ENCODE measurements around the gene PRKCH. TPM values are rescaled to one million over a fixed set of nuclear protein-coding genes. Genes with fewer than 3 reads are reported as not detected.
A peak's percentile ranks its signal among the peaks of the same experiment; 100 is the strongest.
"Not testable (repeated sequence)": the region's sequence is repeated elsewhere in the genome, so short reads cannot be mapped to it uniquely, and the experiment has no call there.

Gene PRKCH
- total RNA-seq, 3 donors from 2014 or later (not counting 1 experiment from before 2014, with no cell fraction given) = 610 to 756 (median 618) TPM

DNA sequence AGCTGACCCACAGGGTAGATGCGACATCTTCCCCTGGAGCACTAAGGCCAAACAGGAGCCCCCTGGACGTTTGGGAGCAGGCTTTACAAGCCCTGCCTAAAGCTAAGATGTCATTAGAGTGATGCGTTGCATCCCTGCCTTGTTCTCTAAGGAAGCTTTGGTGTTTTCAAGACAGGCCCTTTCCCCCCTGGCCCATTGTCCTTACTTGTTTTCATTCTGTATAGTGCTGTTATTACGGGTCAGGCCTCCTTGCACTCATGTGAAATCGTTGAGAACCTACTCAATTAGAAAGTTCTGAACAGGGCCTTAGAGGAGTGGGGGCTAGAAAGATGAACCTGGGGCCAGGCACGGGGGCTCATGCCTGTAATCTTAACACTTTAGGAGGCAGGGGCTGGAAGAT, 1.7 kb upstream of the PRKCH start:
- intact Hi-C loops (cut with micrococcal nuclease) = loop anchor here (5.0 kb wide), 2 partner anchors 38 to 198 kb away; no protein-coding TSS in a partner anchor
- Mint-ChIP-seq H3K27me3 (ENCODE audit: low read depth in 2 of 2) (no peaks in the 10 kb centered on the region), H3K36me3 (peaks cover 15% of the 10 kb centered on the region), H3K4me1 (peaks cover 19 to 22% of the 10 kb centered on the region in 2 donors), H3K4me3 (no peak overlapping the region), H3K27ac (no peak overlapping the region), H3K9me3 (no peaks in the 10 kb centered on the region)
- Histone ChIP-seq H3K4me3 (ENCODE audit: low read length) (no peak overlapping the region), H3K9me3 (ENCODE audit: control insufficient read depth, insufficient read depth, low read length) (no peaks in the 10 kb centered on the region), H3K4me1 (ENCODE audit: control insufficient read depth, insufficient read depth, low read length) (peaks cover 13% of the 10 kb centered on the region), H3K27ac (ENCODE audit: low read length) (no peak overlapping the region), H3K27me3 (ENCODE audit: control insufficient read depth, insufficient read depth, low read length) (no peaks in the 10 kb centered on the region), H3K36me3 (ENCODE audit: control insufficient read depth, insufficient read depth, low read length) (no peaks in the 10 kb centered on the region)
- DNase-seq = no peak
- 83% methylated on average over 6 of the region's 6 CpGs for WGBS (ENCODE audit: insufficient coverage)
- TF ChIP-seq, protein P1, sequence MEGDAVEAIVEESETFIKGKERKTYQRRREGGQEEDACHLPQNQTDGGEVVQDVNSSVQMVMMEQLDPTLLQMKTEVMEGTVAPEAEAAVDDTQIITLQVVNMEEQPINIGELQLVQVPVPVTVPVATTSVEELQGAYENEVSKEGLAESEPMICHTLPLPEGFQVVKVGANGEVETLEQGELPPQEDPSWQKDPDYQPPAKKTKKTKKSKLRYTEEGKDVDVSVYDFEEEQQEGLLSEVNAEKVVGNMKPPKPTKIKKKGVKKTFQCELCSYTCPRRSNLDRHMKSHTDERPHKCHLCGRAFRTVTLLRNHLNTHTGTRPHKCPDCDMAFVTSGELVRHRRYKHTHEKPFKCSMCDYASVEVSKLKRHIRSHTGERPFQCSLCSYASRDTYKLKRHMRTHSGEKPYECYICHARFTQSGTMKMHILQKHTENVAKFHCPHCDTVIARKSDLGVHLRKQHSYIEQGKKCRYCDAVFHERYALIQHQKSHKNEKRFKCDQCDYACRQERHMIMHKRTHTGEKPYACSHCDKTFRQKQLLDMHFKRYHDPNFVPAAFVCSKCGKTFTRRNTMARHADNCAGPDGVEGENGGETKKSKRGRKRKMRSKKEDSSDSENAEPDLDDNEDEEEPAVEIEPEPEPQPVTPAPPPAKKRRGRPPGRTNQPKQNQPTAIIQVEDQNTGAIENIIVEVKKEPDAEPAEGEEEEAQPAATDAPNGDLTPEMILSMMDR (IDR thresholded peaks at IDR 0.05) = no peak
- no peak for ATAC-seq

DNA sequence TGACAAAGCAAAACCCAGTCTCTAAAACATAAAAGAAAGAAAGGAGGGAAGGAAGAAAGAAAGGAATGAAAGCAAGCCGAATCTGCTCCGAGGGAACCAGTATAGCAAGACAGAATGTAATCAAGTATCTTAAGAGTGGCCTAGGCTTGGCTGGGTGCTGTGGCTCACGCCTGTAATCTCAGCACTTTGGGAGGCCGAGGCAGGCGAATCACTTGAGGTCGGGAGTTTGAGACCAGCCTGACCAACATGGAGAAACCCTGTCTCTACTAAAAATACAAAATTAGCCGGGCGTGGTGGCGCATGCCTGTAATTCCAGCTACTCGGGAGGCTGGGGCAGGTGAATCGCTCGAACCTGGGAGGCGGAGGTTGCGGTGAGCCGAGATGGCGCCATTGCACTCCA, 1.2 kb upstream of the PRKCH start:
- not testable (repeated sequence) for ATAC-seq; H3K27me3 Mint-ChIP-seq (ENCODE audit: low read depth in 2 of 2); H3K9me3 Mint-ChIP-seq; H3K27me3 ChIP-seq (ENCODE audit: control insufficient read depth, insufficient read depth, low read length); H3K27ac ChIP-seq (ENCODE audit: low read length); H3K27ac Mint-ChIP-seq; H3K9me3 ChIP-seq (ENCODE audit: control insufficient read depth, insufficient read depth, low read length); H3K4me3 ChIP-seq (ENCODE audit: low read length); H3K4me3 Mint-ChIP-seq; H3K36me3 ChIP-seq (ENCODE audit: control insufficient read depth, insufficient read depth, low read length); DNase-seq
- intact Hi-C loops (cut with micrococcal nuclease) = loop anchor here (5.0 kb wide), 2 partner anchors 37 to 197 kb away; no protein-coding TSS in a partner anchor
- peaks cover 24 to 26% of the 10 kb centered on the region in 2 donors for H3K4me1 Mint-ChIP-seq
- H3K4me1 ChIP-seq (ENCODE audit: control insufficient read depth, insufficient read depth, low read length) = peaks cover 13% of the 10 kb centered on the region
- WGBS (ENCODE audit: insufficient coverage) = 96% methylated on average over 13 of the region's 16 CpGs
- peaks cover 15% of the 10 kb centered on the region for H3K36me3 Mint-ChIP-seq

DNA sequence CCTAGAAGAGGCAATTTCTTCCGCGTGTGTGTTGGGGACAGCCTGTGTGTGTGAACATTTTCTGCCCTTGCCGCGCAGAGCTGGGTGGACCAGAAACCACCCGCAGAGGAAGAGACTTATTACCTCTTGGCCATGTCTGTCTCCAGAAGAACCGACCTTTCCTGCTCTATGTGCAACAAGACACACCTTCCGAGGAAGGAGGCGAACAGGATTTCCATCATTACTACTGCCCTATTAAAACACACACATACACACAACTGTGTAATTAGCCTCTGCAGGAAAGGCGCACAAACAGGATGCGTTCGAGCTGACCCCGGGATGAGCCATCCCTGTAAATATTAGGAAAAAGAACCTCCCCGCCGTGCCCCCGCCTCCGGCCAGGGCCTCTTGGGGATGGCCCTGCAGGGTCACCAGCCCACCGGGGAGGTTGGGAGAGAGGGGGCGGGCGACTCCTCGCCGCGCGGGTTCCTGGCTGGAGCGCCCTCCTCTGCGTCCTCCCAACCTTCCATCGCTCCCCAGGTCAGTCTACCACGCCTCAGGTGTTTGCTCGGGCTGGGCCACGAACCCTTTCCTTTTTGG, 484 bp upstream of the PRKCH start:
- H3K27me3 Mint-ChIP-seq (ENCODE audit: low read depth in 2 of 2) = no peaks in the 10 kb centered on the region
- Histone ChIP-seq H3K9me3 (ENCODE audit: control insufficient read depth, insufficient read depth, low read length) (no peaks in the 10 kb centered on the region), H3K4me1 (ENCODE audit: control insufficient read depth, insufficient read depth, low read length) (peaks cover 13% of the 10 kb centered on the region), H3K27ac (ENCODE audit: low read length) (peak overlapping the region; percentile 69), H3K36me3 (ENCODE audit: control insufficient read depth, insufficient read depth, low read length) (no peaks in the 10 kb centered on the region), H3K4me3 (ENCODE audit: low read length) (peak overlapping the region; percentile 41), H3K27me3 (ENCODE audit: control insufficient read depth, insufficient read depth, low read length) (no peaks in the 10 kb centered on the region)
- peak overlapping the region in 1 of 2 donors; percentile 99 for H3K27ac Mint-ChIP-seq
- DNase-seq = peak in 1 of 2 donors; percentile 25
- intact Hi-C loops (cut with micrococcal nuclease) = loop anchor here (5.0 kb wide), 2 partner anchors 36 to 196 kb away; no protein-coding TSS in a partner anchor
- peak overlapping the region; percentile 96 for H3K4me3 Mint-ChIP-seq
- no peak for ATAC-seq
- WGBS (ENCODE audit: insufficient coverage) = 44% methylated on average over 29 of the region's 29 CpGs
- TF ChIP-seq, protein P1 (IDR thresholded peaks at IDR 0.05) = no peak
- H3K9me3 Mint-ChIP-seq = no peaks in the 10 kb centered on the region
- H3K36me3 Mint-ChIP-seq = peaks cover 15% of the 10 kb centered on the region
- H3K4me1 Mint-ChIP-seq = peaks cover 30 to 34% of the 10 kb centered on the region in 2 donors

DNA sequence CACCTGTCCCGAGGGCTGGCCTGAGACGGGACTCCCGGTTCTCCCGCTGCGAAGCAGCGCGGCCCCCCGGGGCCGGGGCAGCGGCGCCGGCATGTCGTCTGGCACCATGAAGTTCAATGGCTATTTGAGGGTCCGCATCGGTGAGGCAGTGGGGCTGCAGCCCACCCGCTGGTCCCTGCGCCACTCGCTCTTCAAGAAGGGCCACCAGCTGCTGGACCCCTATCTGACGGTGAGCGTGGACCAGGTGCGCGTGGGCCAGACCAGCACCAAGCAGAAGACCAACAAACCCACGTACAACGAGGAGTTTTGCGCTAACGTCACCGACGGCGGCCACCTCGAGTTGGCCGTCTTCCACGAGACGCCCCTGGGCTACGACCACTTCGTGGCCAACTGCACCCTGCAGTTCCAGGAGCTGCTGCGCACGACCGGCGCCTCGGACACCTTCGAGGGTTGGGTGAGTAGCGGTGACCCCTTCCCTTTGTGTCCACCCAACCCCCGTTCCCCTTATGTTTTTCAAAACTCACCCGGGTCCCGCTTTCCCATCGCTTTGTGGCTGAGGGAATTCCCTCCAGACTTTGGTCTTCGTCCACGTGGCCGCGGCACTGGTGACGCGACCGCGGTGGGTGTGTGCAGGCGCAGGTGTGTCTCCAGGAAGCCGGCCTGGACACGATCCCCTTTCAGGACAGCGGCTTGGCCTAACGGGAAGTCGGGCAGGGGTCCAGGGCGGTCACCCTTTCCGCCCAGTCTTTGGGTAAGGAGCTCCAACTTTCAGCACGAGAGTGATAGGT, 826 bp downstream of the PRKCH start:
- TF ChIP-seq, protein P1 (IDR thresholded peaks at IDR 0.05) = no peak
- H3K27ac ChIP-seq (ENCODE audit: low read length) = peak overlapping the region; percentile 83
- ATAC-seq (peak in 2 of 3 donors; percentile 1 to 10), DNase-seq (peak in 1 of 2 donors; percentile 68)
- no peaks in the 10 kb centered on the region for H3K9me3 ChIP-seq (ENCODE audit: control insufficient read depth, insufficient read depth, low read length)
- Mint-ChIP-seq H3K27me3 (ENCODE audit: low read depth in 2 of 2) (no peaks in the 10 kb centered on the region), H3K9me3 (no peaks in the 10 kb centered on the region), H3K4me3 (peak overlapping the region; percentile 95), H3K4me1 (peaks cover 43 to 47% of the 10 kb centered on the region in 2 donors), H3K36me3 (peaks cover 15% of the 10 kb centered on the region), H3K27ac (peak overlapping the region in 1 of 2 donors; percentile 99)
- intact Hi-C loops (cut with micrococcal nuclease) = loop anchor here (2.0 to 5.0 kb wide), 3 partner anchors 35 to 195 kb away; no protein-coding TSS in a partner anchor
- WGBS (ENCODE audit: insufficient coverage) = under 1% methylated on average over 63 of the region's 63 CpGs
- H3K27me3 ChIP-seq (ENCODE audit: control insufficient read depth, insufficient read depth, low read length) = no peaks in the 10 kb centered on the region
- H3K36me3 ChIP-seq (ENCODE audit: control insufficient read depth, insufficient read depth, low read length) = no peaks in the 10 kb centered on the region
- peak overlapping the region; percentile 76 for H3K4me3 ChIP-seq (ENCODE audit: low read length)
- H3K4me1 ChIP-seq (ENCODE audit: control insufficient read depth, insufficient read depth, low read length) = peaks cover 17% of the 10 kb centered on the region

Data from natural killer cell (primary cell).